Mucosa of descending colon (tissue), 3 donors: ENCODE results near the gene AGAP3. TPM values are rescaled to one million over a fixed set of nuclear protein-coding genes. Genes with fewer than 3 reads are reported as not detected.

Source experiments
- ATAC-seq: fragments of 200-7000 bp; cut with Tn5 transposase; one replicate; pipeline ENCODE4 v1.9.1; 2020; ENCODE audit warnings: mild to moderate bottlenecking, moderate library complexity
- DNase-seq, 3 donors: peaks; one replicate each; pipeline ENCODE4 v3.0.0-alpha.2; 2020
- H3K36me3 ChIP-seq: fragments of 200-600 bp; one replicate; pipeline ENCODE4 v1.8.0; 2021; ENCODE audit warnings: low read depth, mild to moderate bottlenecking
- H3K4me1 ChIP-seq: fragments of 200-600 bp; one replicate; pipeline ENCODE4 v1.8.0; 2021; ENCODE audit warnings: low read depth, mild to moderate bottlenecking
- H3K4me3 ChIP-seq: fragments of 200-600 bp; one replicate; pipeline ENCODE4 v1.8.0; 2021; ENCODE audit warnings: mild to moderate bottlenecking
- H3K9me3 ChIP-seq: fragments of 200-600 bp; one replicate; pipeline ENCODE4 v1.8.0; 2021; ENCODE audit warnings: mild to moderate bottlenecking
- intact Hi-C, 2 donors: fragments of 100-400 bp; cut with DNase I in 1 of 2; cut with micrococcal nuclease in 1 of 2; formaldehyde crosslinking; loops; one replicate each; pipeline versions ENCODE4 v1.11.0 to v1.11.1; 2022; cut with DNase I, micrococcal nuclease
- total RNA-seq, 3 donors: library from RNA; stranded (reverse); fragmentation: NEBNext Ultra II Directional in 2 of 3; extraction: Animal tissue kit (Norgen Biotek cat#: 25700) in 2 of 3; gene quantifications; one replicate each; pipeline versions ENCODE4 v1.2.1 to v1.2.4, GENCODE V29; 2021 to 2023
- TF ChIP-seq, protein P1 (sequence below): fragments of 200-600 bp; IDR thresholded peaks from one replicate; pipeline ENCODE4 v1.8.0; 2022; ENCODE audit warnings: antibody characterized with exemption, mild to moderate bottlenecking
- donor health status: DM: no; HTN: no; CAD: no; lungs with moderate emphysema.
- donor health status: DM: no; HTN: no; CAD: no.
- donor health status: DM: no; HTN: yes; CAD: no.

Gene AGAP3
- total RNA-seq, 3 donors from 2014 or later, result 39.7 to 116 (median 50.6) TPM

DNA sequence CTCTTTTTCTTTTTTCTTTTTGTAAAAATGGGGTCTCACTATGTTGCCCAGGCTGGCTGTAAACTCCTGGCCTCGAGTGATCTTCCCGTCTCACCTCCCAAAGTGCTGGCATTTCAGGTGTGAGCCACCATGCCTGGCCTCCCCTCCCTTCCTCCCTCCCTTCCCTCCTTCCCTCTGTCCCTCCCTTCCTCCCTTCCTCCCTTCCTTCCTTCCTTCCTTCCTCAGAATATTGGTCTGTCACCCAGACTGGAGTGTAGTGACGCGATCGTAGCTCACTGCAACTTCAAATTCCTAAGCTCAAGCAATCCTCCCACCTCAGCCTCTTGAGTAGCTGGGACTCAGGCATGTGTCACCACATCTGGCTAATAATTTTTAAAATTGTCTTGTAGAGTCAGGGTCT, 8.4 kb downstream of the AGAP3 start:
- intact Hi-C loops, result no loop called here
- Histone ChIP-seq H3K4me1 (peaks cover 3% of the 10 kb centered on the region), H3K9me3 (no peaks in the 10 kb centered on the region), H3K36me3 (no peaks in the 10 kb centered on the region), H3K4me3 (no peak overlapping the region)
- DNase-seq (no peak), ATAC-seq (no peak)
- TF ChIP-seq, protein P1, sequence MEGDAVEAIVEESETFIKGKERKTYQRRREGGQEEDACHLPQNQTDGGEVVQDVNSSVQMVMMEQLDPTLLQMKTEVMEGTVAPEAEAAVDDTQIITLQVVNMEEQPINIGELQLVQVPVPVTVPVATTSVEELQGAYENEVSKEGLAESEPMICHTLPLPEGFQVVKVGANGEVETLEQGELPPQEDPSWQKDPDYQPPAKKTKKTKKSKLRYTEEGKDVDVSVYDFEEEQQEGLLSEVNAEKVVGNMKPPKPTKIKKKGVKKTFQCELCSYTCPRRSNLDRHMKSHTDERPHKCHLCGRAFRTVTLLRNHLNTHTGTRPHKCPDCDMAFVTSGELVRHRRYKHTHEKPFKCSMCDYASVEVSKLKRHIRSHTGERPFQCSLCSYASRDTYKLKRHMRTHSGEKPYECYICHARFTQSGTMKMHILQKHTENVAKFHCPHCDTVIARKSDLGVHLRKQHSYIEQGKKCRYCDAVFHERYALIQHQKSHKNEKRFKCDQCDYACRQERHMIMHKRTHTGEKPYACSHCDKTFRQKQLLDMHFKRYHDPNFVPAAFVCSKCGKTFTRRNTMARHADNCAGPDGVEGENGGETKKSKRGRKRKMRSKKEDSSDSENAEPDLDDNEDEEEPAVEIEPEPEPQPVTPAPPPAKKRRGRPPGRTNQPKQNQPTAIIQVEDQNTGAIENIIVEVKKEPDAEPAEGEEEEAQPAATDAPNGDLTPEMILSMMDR, result no peak

DNA sequence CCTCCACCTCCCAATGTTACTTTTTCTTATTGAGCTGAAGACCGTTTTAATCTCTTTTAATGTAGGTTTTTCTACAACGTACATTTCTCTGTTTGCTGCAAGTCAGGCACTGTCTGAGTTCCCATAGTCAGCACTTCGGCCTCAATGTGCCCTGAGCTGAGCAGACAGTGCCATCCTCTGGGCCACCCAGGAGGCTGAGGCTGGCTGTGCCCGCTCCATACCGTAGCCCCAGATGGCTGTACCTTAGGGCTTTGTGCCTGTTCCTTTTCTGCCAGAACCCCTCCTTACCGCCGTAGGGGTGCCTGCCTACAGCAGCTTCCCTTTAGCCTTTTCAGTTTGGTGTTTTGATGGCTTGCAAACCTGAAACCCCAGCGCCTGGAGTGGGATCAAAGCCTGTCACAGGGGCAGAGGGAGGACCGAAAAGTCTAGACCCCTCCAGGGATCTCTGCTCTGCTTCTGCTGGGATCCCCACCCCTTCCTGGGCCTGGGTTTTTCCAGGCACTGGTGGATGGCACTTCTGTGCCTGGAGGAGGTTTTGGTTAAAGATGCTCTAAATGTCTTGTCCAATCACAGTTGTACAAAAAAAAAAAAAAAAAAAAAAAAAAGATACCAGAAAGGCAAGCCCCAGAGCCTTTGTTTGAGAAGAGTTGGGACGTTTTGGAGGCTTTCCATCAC, 9.0 kb downstream of the AGAP3 start:
- Histone ChIP-seq H3K36me3 (no peaks in the 10 kb centered on the region), H3K4me1 (no peaks in the 10 kb centered on the region), H3K4me3 (no peak overlapping the region), H3K9me3 (no peaks in the 10 kb centered on the region)
- intact Hi-C loops, result no loop called here
- TF ChIP-seq, protein P1, result no peak
- no peak for DNase-seq
- no peak for ATAC-seq

DNA sequence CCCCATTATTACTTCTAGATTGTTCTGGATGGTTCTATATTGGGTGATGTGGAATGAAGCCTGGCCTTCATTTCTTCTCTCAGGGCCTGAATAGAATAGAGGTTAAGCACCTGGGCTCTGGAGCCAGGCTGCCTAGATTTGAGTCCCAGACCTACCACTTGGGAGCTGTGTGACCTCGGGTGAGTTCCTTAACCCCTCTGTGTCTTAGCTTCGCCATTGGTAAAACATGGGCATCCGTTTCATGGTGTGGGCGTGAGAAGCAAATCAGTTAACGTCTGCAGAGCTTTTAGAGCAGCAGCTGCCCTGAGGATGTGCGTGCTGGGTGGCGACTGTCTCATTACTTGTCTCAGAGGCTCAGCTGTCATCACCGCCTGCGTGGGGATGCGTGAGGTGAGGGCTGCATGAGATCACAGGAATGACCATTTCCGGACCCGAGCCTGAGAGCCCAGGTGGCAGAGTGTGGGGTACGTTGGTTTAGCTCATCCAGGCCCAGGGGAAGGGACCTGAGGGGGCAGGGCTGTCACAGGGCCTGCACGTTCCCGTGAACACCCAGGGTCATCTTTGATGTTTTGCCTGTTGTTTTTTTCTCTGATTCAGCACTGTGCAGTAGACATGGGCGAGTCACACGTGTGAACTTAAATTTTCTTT, 9.7 kb downstream of the AGAP3 start:
- no peak for DNase-seq
- TF ChIP-seq, protein P1, result no peak
- no peak for ATAC-seq
- intact Hi-C loops, result no loop called here
- no peaks in the 10 kb centered on the region for H3K9me3 ChIP-seq
- H3K4me1 ChIP-seq, result no peaks in the 10 kb centered on the region
- H3K4me3 ChIP-seq, result no peak overlapping the region
- no peaks in the 10 kb centered on the region for H3K36me3 ChIP-seq

DNA sequence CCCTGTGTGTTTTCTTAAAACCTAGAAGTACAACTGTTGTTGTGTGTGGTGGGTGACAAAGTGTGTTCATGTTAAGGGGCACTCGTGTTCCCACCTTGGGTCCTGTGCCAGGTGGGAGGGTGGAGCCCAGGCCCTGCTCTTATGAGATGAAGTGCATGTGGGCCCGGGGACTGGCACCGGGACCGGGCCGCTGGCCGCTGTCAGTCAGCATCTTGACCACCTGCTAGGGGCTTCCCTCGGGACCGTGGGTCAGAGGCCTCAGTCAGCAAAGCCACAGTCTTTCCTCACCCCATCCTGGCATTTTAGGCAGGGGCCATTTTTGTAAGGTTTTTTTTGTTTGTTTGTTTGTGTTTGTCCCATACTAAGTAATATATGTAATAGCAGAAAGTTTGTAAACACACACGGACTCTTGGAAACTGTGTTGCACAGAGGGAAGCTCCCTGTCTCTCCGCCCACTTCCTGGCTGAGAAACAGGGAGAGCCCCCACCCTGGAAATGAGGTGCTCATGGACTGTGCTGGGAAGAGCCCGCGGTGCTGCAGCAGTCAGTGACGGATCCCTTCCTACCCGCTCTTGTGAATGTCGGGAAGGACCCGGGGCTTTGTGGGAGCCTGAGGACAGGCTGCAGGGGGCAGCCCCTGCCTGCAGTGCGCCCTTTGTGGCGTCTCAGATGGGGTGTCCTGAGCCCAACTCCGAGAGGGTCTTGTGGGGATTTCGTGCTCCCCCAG, 13.4 kb downstream of the AGAP3 start:
- Histone ChIP-seq H3K36me3 (no peaks in the 10 kb centered on the region), H3K4me3 (no peak overlapping the region), H3K9me3 (no peaks in the 10 kb centered on the region), H3K4me1 (no peaks in the 10 kb centered on the region)
- DNase-seq, result no peak
- intact Hi-C loops, result no loop called here
- TF ChIP-seq, protein P1, result no peak
- peak; percentile 29 for ATAC-seq

DNA sequence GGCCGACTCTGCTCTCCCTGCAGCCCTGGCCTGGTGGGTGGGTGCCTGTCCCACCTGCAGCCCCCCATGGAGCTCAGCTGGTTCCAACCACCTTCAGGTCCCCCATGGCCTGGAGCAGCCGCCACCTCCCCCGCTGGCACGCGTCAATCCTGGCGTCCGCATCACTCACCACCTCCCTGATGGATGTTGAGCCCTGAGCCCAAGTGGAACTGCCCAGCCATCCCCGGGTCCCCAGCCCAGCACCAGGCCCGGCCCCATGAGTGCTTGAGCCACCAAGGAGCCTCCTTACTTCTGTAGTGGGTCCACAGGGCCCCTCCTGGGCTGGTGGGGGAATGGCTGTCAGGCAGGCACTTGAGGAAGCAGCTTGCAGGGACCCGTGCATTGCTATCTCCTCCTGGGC, 14.6 kb downstream of the AGAP3 start:
- Histone ChIP-seq H3K4me3 (no peak overlapping the region), H3K9me3 (no peaks in the 10 kb centered on the region), H3K4me1 (no peaks in the 10 kb centered on the region), H3K36me3 (no peaks in the 10 kb centered on the region)
- TF ChIP-seq, protein P1, result no peak
- intact Hi-C loops, result no loop called here
- ATAC-seq (no peak), DNase-seq (no peak)
